Fibroblast of peridontal ligament (primary cell): Measurements from ENCODE around the gene ABHD16A.

Experiments used
- DNase-seq: peaks from one replicate; pipeline ENCODE4 v3.0.0-alpha.2; 2010; ENCODE audit errors: extremely low read depth

Gene ABHD16A

GRCh38 chr6:31732029-31732428 is 28.9 kb upstream of the ABHD16A start:
- DNase-seq = no peak

DNA sequence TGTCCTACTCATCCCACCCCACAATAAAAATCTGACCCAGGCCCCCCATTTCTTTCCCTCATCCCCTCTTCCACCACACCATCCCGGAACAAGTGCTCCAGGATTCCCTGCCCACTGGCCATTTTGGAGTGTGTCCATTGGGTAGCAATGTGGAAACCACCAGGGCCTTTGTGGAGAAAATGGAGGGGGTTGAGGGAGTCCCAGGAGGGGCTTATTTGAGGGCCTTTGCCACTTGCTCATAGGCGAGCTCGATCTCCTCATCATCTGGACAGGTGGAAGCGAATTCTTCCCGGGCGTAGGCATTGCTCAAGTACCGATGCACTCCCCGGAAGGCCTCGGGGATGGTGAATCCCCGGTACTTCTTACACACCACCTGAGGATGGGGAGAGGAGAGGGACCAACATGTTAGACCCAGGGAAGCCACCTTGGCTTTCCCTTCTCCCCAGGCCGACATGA is 27.5 kb upstream of the ABHD16A start:
- DNase-seq = no peak

- peak; percentile 89 for DNase-seq
Measured at GRCh38 chr6:31729979-31730630, 27.0 kb upstream of the ABHD16A start.

GRCh38 chr6:31729515-31729978 is 26.4 kb upstream of the ABHD16A start:
- DNase-seq = peak; percentile 90

- no peak for DNase-seq
Measured at GRCh38 chr6:31728767-31729514, 25.8 kb upstream of the ABHD16A start, which contains the start of gene DDAH2. DDAH2 (minus strand) TSS chr6:31729299; CDS start chr6:31729161, 138 bp downstream.

GRCh38 chr6:31727717-31728671 is 24.9 kb upstream of the ABHD16A start:
- DNase-seq = no peak

DNA sequence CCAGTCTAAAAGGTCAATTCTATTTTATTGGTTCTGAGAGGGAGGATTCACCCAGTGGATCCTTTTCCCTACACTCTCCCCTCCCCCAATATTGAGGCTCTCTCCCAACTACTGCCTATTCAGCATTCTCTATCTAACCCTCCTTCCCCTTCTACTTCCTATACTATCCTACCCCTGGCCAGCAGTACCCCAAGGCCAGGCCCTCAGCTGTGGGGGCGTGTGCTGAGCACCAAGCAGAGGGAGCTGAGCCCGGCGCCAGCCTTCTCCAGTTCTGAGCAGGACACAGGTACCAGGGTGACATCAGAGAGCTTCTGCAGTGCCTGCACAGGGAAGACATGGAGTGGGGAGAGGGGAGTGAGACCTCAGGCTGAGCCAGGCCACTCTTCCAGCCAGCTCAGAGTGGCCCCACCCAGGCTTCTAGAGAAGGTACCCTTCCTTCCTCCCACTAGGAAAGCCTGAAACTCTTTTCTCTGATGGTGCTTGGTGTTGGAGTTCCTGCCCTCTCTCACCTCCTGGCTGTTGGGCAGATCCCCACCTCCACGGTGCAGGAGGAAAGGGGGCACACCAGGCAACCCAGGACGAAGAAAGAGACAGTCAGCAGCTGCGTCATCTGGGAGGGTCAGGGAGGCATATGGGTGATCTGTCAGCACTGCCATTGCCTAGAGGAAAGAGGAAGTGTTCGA is 24.1 kb upstream of the ABHD16A start:
- no peak for DNase-seq

GRCh38 chr6:31725502-31726350 is 22.6 kb upstream of the ABHD16A start:
- no peak for DNase-seq

DNA sequence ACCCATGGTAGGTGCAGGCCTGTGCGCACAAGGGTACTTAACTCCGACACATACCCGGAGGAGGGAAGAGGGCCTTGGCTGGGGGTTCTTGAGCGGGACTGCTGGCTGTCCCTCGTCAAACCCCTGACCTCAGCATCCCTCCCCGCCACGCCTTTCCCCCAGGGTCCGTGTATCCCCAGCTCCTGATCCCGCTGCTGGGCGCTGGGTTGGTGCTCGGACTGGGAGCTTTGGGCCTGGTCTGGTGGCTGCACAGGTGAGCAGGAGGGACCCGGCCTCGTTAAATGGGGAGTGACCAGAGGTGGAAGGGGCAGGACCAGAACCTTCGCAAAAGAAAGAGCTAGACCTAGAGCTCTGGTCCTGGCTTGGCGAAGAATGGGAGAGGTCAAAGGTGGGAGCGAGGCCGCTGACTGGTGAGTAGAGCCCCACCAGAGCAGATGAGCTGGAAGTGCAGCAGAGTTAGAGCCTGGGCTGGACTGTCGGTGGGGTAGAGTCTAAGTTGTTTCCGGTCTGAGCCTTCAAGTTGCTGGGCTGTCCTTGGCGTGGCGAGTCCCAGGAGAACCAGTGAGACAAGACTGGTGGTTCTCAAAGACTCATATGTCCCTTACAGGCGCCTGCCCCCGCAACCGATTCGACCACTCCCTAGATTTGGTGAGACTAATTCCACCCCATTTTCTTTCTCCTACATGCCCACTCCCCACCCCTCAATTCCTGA is 21.0 kb upstream of the ABHD16A start:
- DNase-seq = no peak

DNA sequence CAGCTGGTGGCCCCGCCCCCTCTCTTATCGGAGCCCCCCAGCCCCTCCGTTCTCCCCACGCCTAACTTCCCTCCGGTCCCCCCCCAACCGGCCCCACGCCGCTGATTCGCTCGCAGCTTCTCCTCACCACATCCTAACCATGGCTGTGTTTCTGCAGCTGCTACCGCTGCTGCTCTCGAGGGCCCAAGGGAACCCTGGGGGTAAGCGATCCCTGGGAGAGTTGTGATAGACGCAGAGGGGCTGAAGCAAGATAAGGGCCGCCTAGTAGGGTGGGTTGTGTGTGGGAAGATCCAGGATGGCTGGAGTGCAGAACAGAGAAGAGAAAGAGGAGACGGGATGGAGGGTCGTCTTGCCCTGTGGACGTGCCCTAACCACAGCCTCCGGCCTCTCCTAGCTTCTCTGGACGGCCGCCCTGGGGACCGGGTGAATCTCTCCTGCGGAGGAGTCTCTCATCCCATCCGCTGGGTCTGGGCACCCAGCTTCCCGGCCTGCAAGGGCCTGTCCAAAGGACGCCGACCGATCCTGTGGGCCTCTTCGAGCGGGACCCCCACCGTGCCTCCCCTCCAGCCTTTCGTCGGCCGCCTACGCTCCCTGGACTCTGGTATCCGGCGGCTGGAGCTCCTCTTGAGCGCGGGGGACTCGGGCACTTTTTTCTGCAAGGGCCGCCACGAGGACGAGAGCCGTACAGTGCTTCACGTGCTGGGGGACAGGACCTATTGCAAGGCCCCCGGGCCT is 20.3 kb upstream of the ABHD16A start, which contains the start of gene MPIG6B:
TSS of gene MPIG6B (plus strand) at position 129 of the 735 bp plus-strand sequence. CDS start at position 140, 11 bp downstream.
- no peak for DNase-seq

- DNase-seq = no peak
Measured at GRCh38 chr6:31722173-31722572, 19.0 kb upstream of the ABHD16A start.

- DNase-seq = no peak
Measured at GRCh38 chr6:31721351-31722020, 18.4 kb upstream of the ABHD16A start, which contains the start of gene LY6G6C. LY6G6C (minus strand) TSS chr6:31721746; CDS start chr6:31721679, 67 bp downstream.

DNA sequence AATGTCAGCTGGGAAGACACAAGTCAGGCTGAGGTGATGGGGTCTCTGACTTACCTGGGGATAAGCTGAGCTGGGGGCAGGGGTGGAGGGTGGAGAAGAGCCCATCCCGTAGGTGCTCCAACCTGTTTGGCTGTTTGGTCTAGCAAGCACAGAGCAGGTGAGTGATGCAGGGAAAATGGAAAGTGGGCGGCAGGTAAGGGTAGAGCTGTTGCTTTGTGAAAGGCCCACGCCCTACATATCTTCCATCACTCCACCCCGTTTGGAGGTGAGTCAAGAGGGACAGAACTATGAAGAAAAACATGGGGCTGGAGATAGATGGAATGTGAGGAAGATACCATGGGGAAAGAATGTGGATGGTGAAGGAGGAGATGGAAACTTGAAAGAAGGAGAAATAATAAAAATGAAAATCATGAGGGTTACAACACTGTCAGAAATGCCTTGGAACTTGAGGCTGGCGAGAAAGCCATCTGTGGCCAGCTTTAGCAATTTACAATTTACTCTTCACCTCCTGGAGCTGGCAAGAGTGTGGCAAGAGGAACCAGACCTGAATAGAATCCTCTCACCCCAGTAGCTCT is 17.2 kb upstream of the ABHD16A start:
- no peak for DNase-seq

DNA sequence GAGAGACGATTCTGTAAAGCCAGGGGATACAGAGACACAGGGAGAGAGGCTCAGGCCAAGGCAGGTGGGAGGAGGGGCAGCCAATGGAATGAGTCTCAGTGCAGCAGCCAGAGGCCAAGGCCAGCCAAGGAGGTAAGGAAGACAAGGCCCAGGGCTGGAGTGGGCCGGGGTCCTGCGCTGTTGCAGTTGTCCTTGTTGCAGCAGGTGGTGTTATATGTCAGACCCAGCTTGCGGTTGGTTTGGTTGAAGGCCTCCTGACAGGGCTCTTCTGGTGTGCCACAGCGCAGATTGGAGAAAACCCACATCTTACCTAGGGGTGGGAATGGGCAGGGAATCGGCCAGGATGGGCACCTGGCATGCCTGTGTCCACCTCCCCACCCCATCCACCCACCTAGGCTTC is 15.9 kb upstream of the ABHD16A start:
- DNase-seq = no peak

GRCh38 chr6:31718265-31718664 is 15.1 kb upstream of the ABHD16A start:
- no peak for DNase-seq

GRCh38 chr6:31717499-31718222 is 14.5 kb upstream of the ABHD16A start:
- no peak for DNase-seq
